Kidney (tissue), 14 donors: Measurements from ENCODE around the gene MRNIP. TPM values are rescaled to one million over a fixed set of nuclear protein-coding genes. Genes with fewer than 3 reads are reported as not detected.

Source experiments
- DNase-seq, 5 donors: peaks; one replicate each; pipeline ENCODE4 v3.0.0-alpha.2; 2013 to 2020
- FAIRE-seq: peaks from 2 replicates; lab custom pipeline; 2012; peaks lifted over from hg19 to GRCh38; lab: Jason Lieb, UNC
- H3K27ac ChIP-seq, 2 donors: one replicate each; pipeline ENCODE4 v1.7.0; 2013; ENCODE audit warnings: low read depth in 2 of 2, low read length in 2 of 2, inconsistent platforms in 1 of 2
- H3K27me3 ChIP-seq: one replicate; pipeline ENCODE4 v1.7.1; 2013; ENCODE audit warnings: low read length, inconsistent platforms; ENCODE audit not compliant: control insufficient read depth, insufficient read depth
- H3K36me3 ChIP-seq, 3 donors: one replicate each; pipeline versions ENCODE4 v1.7.0 to v1.7.1; 2013; ENCODE audit warnings: low read length in 3 of 3, control low read depth in 1 of 3, inconsistent platforms in 1 of 3; ENCODE audit not compliant: insufficient read depth in 3 of 3, control insufficient read depth in 2 of 3
- H3K4me1 ChIP-seq, 3 donors: one replicate each; pipeline versions ENCODE4 v1.7.0 to v1.7.1; 2013; ENCODE audit warnings: low read length in 3 of 3, inconsistent platforms in 1 of 3, low read depth in 1 of 3; ENCODE audit not compliant: control insufficient read depth in 2 of 3, insufficient read depth in 2 of 3
- H3K4me3 ChIP-seq, 3 donors: one replicate each; pipeline versions ENCODE4 v1.7.0 to v1.8.1; 2013; ENCODE audit warnings: low read length in 3 of 3, control low read depth in 1 of 3, inconsistent platforms in 1 of 3
- H3K9ac ChIP-seq, 3 donors: one replicate each; pipeline versions ENCODE4 v1.7.0 to v1.7.1; 2013; ENCODE audit warnings: low read length in 3 of 3, control low read depth in 1 of 3, inconsistent platforms in 1 of 3
- H3K9me3 ChIP-seq, 3 donors: one replicate each; pipeline versions ENCODE4 v1.7.0 to v1.7.1; 2013; ENCODE audit warnings: low read length in 3 of 3, control low read depth in 1 of 3, inconsistent platforms in 1 of 3; ENCODE audit not compliant: control insufficient read depth in 2 of 3, insufficient read depth in 1 of 3
- intact Hi-C: fragments of 100-400 bp; cut with DNase I; formaldehyde crosslinking; loops from one replicate; pipeline ENCODE4 v1.11.1; 2022
- polyA plus RNA-seq: library from polyadenylated mRNA; stranded (reverse); fragments of 350-450 nt; fragmentation: Illumina TruSeq; extraction: RNeasy Lipid Tissue Mini Kit (QIAGEN cat#74804); gene quantifications from one replicate; pipeline ENCODE4 v1.2.3, GENCODE V29; 2014; ENCODE audit warnings: low read depth, low replicate concordance; ENCODE audit not compliant: insufficient read depth
- total RNA-seq: library from RNA; stranded (reverse); fragmentation: NEBNext Ultra II Directional; extraction: Animal tissue kit (Norgen Biotek cat#: 25700); gene quantifications from one replicate; pipeline ENCODE4 v1.2.1, GENCODE V29; 2021
- TF ChIP-seq, protein P1 (sequence below): IDR thresholded peaks from 3 replicates; pipeline ENCODE4 v1.5.1; 2012; ENCODE audit warnings: mild to moderate bottlenecking, moderate library complexity, borderline replicate concordance; ENCODE audit not compliant: insufficient read depth; ENCODE audit errors: extremely low read depth
- donor health status: control.
- donor health status: control.
- donor health status: control.
- donor health status: control.
- donor health status: control.
- donor health status: DM: yes; HTN: yes; CAD: no.
- donor health status: Normal renal cell carcinoma (clear cell type).

MRNIP gene
- total and polyA plus RNA-seq, 2 donors from 2014 or later: 25.3 to 36.6 TPM

DNA sequence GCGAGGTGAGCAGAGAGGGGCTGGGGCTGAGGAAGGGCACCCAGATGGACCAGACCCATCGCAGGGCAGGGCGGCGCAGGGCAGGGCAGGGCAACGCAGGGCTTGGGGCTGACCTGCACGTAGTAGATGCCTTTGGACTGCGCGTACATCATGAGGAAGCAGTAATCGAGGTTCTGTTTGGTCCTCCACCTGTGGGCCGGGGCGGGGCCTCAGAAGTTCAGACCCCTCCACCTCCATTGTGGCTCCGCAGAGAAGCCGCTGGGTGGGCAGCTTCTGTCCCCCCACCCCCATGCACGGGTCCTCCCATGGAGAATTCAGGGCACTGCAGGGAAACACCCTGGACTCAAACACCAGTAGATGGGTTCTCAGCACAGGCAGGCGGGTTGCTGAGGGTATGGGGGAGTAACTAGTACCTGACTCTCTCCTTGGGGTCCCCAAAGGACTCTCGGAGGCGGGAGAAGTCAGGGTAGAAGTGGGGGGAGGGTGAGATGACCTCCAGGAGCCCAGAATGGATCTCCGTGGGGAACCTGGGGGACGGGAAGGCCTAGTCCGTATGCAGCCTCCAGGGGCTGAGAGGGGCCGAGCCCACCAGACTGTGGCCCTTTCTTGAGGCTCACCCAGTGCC lies 58.4 kb downstream of the MRNIP start:
- Histone ChIP-seq H3K9ac (no peak overlapping the region), H3K4me3 (no peak overlapping the region), H3K27ac (no peak overlapping the region), H3K9me3 (no peaks in the 10 kb centered on the region), H3K4me1 (peaks cover 0 to 33% (median 22%) of the 10 kb centered on the region in 3 donors), H3K27me3 (no peaks in the 10 kb centered on the region), H3K36me3 (peaks cover 0 to 32% (median 10%) of the 10 kb centered on the region in 3 donors)
- TF ChIP-seq, protein P1, sequence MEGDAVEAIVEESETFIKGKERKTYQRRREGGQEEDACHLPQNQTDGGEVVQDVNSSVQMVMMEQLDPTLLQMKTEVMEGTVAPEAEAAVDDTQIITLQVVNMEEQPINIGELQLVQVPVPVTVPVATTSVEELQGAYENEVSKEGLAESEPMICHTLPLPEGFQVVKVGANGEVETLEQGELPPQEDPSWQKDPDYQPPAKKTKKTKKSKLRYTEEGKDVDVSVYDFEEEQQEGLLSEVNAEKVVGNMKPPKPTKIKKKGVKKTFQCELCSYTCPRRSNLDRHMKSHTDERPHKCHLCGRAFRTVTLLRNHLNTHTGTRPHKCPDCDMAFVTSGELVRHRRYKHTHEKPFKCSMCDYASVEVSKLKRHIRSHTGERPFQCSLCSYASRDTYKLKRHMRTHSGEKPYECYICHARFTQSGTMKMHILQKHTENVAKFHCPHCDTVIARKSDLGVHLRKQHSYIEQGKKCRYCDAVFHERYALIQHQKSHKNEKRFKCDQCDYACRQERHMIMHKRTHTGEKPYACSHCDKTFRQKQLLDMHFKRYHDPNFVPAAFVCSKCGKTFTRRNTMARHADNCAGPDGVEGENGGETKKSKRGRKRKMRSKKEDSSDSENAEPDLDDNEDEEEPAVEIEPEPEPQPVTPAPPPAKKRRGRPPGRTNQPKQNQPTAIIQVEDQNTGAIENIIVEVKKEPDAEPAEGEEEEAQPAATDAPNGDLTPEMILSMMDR: no peak
- no peak for FAIRE-seq
- intact Hi-C loops: no loop called here
- DNase-seq: no peak

DNA sequence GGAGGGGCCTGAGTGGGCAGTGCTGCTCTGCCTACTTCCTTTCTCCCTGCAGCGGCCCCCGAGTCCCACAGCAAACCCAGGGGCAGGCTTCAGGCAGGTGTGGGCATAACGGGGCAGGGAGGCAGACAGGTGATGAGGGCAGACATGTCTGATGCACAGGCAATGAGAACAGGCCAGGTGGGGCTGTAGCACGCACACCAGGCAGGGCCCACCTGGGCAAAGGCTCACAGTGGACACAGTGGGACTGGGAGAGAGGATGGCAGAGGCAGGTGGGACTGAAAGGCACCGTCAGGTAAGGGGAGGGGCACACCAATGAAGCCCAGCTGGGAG lies 59.0 kb downstream of the MRNIP start:
- Histone ChIP-seq H3K27me3 (no peaks in the 10 kb centered on the region), H3K36me3 (peaks cover 0 to 32% (median 10%) of the 10 kb centered on the region in 3 donors), H3K9ac (no peak overlapping the region), H3K4me3 (no peak overlapping the region), H3K27ac (no peak overlapping the region), H3K9me3 (no peaks in the 10 kb centered on the region), H3K4me1 (peaks cover 0 to 33% (median 16%) of the 10 kb centered on the region in 3 donors)
- intact Hi-C loops: no loop called here
- DNase-seq (peak in 1 of 5 donors; percentile 46), FAIRE-seq (no peak)
- TF ChIP-seq, protein P1: no peak

DNA sequence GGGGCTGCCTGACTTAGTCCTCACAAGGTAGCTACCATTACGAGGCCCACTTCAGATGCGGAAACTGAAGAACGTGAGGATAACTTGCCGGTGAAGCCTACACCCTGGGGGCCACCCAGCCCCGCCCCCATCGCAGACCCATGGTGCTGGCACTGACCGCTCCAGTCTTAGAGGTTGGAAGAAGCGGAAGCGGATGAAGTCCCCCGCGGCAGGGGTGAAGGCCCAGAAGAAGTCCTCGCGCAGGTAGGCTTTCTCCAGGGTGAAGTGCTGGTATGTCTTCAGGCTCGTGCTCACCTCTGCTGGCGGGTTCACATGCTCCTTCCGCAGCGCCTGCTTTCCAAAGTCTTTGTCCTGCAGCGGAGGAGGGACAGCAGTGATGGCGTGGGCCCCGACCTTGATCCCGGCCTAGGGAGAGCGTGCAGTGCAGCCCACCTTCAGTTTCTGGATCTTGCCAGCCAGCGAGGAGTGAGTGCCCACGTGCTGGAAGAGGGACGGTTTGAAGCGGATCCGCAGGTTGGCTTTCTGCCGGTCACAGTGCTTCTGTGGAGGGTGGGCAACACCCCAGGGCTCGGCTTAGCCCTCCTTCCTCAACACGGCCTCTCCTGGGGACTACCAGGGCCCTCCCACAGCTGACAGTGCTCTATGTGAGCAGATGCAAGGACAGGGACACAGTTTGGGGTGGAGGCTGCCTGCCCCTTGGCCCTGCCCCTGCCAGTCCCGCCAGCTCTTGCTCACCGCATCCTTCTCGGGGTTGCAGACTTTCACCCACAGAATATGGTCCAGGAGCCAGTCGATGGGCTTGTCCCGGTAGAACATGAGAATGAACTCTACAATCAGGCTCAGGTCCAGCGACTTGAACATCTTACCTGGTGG lies 59.6 kb downstream of the MRNIP start:
- H3K4me3 ChIP-seq: no peak overlapping the region
- TF ChIP-seq, protein P1: no peak
- no peak for FAIRE-seq
- peak in 2 of 5 donors; percentile 48 to 68 for DNase-seq
- H3K9ac ChIP-seq: no peak overlapping the region
- no peak overlapping the region for H3K27ac ChIP-seq
- no peaks in the 10 kb centered on the region for H3K9me3 ChIP-seq
- no peaks in the 10 kb centered on the region for H3K27me3 ChIP-seq
- intact Hi-C loops: no loop called here
- peaks cover 0 to 32% (median 10%) of the 10 kb centered on the region in 3 donors for H3K36me3 ChIP-seq
- H3K4me1 ChIP-seq: peaks cover 0 to 33% (median 13%) of the 10 kb centered on the region in 3 donors
